Placental epithelial cell (primary cell): Measurements from ENCODE around the gene DCT. TPM values are rescaled to one million over a fixed set of nuclear protein-coding genes. Genes with fewer than 3 reads are reported as not detected.

ENCODE experiments used
- total RNA-seq: library from RNA; depleted of rRNA; stranded (reverse); fragments of >200 nt; gene quantifications from 2 replicates; pipeline ENCODE4 v1.2.3, GENCODE V29; 2012

The DCT gene
- total RNA-seq = 0.11 and 0.39 TPM in 2 replicates

GRCh38 chr13:94479616-94480015, at the start of gene DCT:
DCT (minus strand) TSS chr13:94479682; CDS start chr13:94479255, 427 bp downstream.

Other genes with a start within 250 kb of the DCT start
- 14.9 and 15.1 TPM in 2 replicates for gene TGDS, start 116.5 kb upstream of the DCT start, total RNA-seq
- gene GPR180, start 122.2 kb upstream of the DCT start, total RNA-seq = 8.6 and 22.0 TPM in 2 replicates
- gene SOX21, start 232.9 kb upstream of the DCT start, total RNA-seq = not detected in 2 replicates